B cell (primary cell): Measurements from ENCODE around the gene GAD1. TPM values are rescaled to one million over a fixed set of nuclear protein-coding genes. Genes with fewer than 3 reads are reported as not detected.

Experiments used
- ATAC-seq: fragments of 200-7000 bp; cut with Tn5 transposase; one replicate; pipeline ENCODE4 v1.10.0; 2021; ENCODE audit warnings: low read depth, mild to moderate bottlenecking, moderate number of reproducible peaks, moderate library complexity
- CTCF ChIA-PET: fragments of 350-600 bp; sonication (Branson Sonifier 250); formaldehyde crosslinking; loops from one replicate; lab custom pipeline; 2021; ENCODE audit warnings: antibody characterized with exemption, inconsistent platforms; lab: Charles Lee
- POLR2A ChIA-PET: fragments of 350-600 bp; sonication (Branson Sonifier 250); formaldehyde crosslinking; loops from one replicate; lab custom pipeline; 2021; ENCODE audit warnings: antibody characterized with exemption; lab: Charles Lee
- DNase-seq: peaks from one replicate; pipeline ENCODE4 v3.0.0; 2013
- H2AFZ ChIP-seq: 2 replicates; pipeline ENCODE4 v1.6.1; 2012; ENCODE audit warnings: mild to moderate bottlenecking, low read depth, low read length; ENCODE audit not compliant: insufficient read depth, poor library complexity, severe bottlenecking
- H3K27ac ChIP-seq, 2 donors: 1 replicate in 1 of 2; 2 replicates in 1 of 2; pipeline ENCODE4 v1.5.1; 2012 to 2013; ENCODE audit warnings: low read length in 2 of 2, mild to moderate bottlenecking in 2 of 2, moderate library complexity in 1 of 2
- H3K27me3 ChIP-seq, 4 experiments: fragments of 200-600 bp in 1 of 4; sonication (generic) in 1 of 4; replicated peaks in 1 of 4; 1 replicate in 2 of 4; 2 replicates in 2 of 4; pipeline versions ENCODE4 v1.6.1 to v1.7.0; 2013 to 2016; ENCODE audit warnings: low read length in 3 of 4, mild to moderate bottlenecking in 2 of 4, mixed read lengths in 1 of 4, moderate library complexity in 1 of 4; ENCODE audit not compliant: insufficient read depth in 4 of 4, control insufficient read depth in 3 of 4; ENCODE audit errors: control extremely low read depth in 1 of 4
- H3K36me3 ChIP-seq, 2 experiments: replicated peaks in 1 of 2; 1 replicate in 1 of 2; 2 replicates in 1 of 2; pipeline versions ENCODE4 v1.6.1 to v1.7.1; 2013; ENCODE audit warnings: low read length in 1 of 2; ENCODE audit not compliant: insufficient read depth in 2 of 2, control insufficient read depth in 1 of 2; ENCODE audit errors: control extremely low read depth in 1 of 2, extremely low read depth in 1 of 2
- H3K4me1 ChIP-seq, 2 donors: fragments of 200-600 bp in 1 of 2; sonication (generic) in 1 of 2; 1 replicate in 1 of 2; 2 replicates in 1 of 2; pipeline versions ENCODE4 v1.5.1 to v1.6.1; 2013 to 2017; ENCODE audit warnings: low read length in 2 of 2; ENCODE audit not compliant: control insufficient read depth in 2 of 2, insufficient read depth in 2 of 2
- H3K4me2 ChIP-seq: replicated peaks from 2 replicates; pipeline ENCODE3; 2012; ENCODE audit warnings: mild to moderate bottlenecking, low read depth, low read length; ENCODE audit not compliant: poor library complexity, severe bottlenecking
- H3K4me3 ChIP-seq, 5 experiments: fragments of 200-600 bp in 1 of 5; sonication (generic) in 1 of 5; 1 replicate in 3 of 5; 2 replicates in 2 of 5; pipeline versions ENCODE4 v1.5.1 to v1.7.0; 2011 to 2016; ENCODE audit warnings: low read length in 4 of 5, mild to moderate bottlenecking in 4 of 5, low read depth in 2 of 5, control low read depth in 1 of 5, moderate library complexity in 1 of 5; ENCODE audit not compliant: insufficient read depth in 1 of 5; ENCODE audit errors: control extremely low read depth in 1 of 5, extremely low read depth in 1 of 5
- H3K79me2 ChIP-seq: fragments of 200-600 bp; sonication (generic); one replicate; pipeline ENCODE4 v1.6.0; 2016; ENCODE audit warnings: low read length; ENCODE audit not compliant: control insufficient read depth, insufficient read depth
- H3K9ac ChIP-seq: fragments of 200-600 bp; sonication (generic); 2 replicates; pipeline ENCODE4 v1.6.1; 2017; ENCODE audit warnings: mild to moderate bottlenecking, low read length, moderate library complexity
- H3K9me3 ChIP-seq, 3 donors: one replicate each; pipeline versions ENCODE4 v1.6.1 to v1.7.1; 2013; ENCODE audit warnings: low read length in 2 of 3; ENCODE audit not compliant: control insufficient read depth in 2 of 3, insufficient read depth in 1 of 3; ENCODE audit errors: control extremely low read depth in 1 of 3
- H4K20me1 ChIP-seq: 2 replicates; pipeline ENCODE4 v1.6.0; 2012; ENCODE audit warnings: mild to moderate bottlenecking, low read length; ENCODE audit not compliant: insufficient read depth, control insufficient read depth, poor library complexity, severe bottlenecking
- H3K27ac Mint-ChIP-seq: one replicate; pipeline ENCODE4 v1.8.0; 2021; ENCODE audit warnings: mixed read lengths
- H3K27me3 Mint-ChIP-seq: one replicate; pipeline ENCODE4 v1.8.0; 2021; ENCODE audit warnings: mixed read lengths
- H3K4me1 Mint-ChIP-seq: one replicate; pipeline ENCODE4 v1.8.0; 2021; ENCODE audit warnings: mixed read lengths
- H3K4me3 Mint-ChIP-seq: one replicate; pipeline ENCODE4 v1.8.0; 2021; ENCODE audit warnings: mixed read lengths
- H3K9me3 Mint-ChIP-seq: one replicate; pipeline ENCODE4 v1.8.0; 2022; ENCODE audit warnings: mixed read lengths; ENCODE audit not compliant: insufficient read depth
- CTCF ChIP-seq: fragments of 200-600 bp; IDR thresholded peaks from one replicate; pipeline ENCODE4 v1.8.0; 2022; ENCODE audit warnings: antibody characterized with exemption, mild to moderate bottlenecking
- EZH2 ChIP-seq: IDR thresholded peaks from 2 replicates; pipeline ENCODE4 v1.6.1; 2012; ENCODE audit warnings: borderline replicate concordance, low read depth, mild to moderate bottlenecking, moderate library complexity, low read length; ENCODE audit not compliant: insufficient read depth, poor library complexity, severe bottlenecking
- WGBS: methylation state at CpG from one replicate; pipeline ENCODE4 v1.1.5; 2013; ENCODE audit warnings: missing lambda C conversion rate; ENCODE audit not compliant: insufficient coverage; 5-methylcytosine and 5-hydroxymethylcytosine counted together
- intact Hi-C: fragments of 100-400 bp; cut with micrococcal nuclease; formaldehyde crosslinking; loops from one replicate; pipeline ENCODE4 v1.10.0; 2022
- polyA plus RNA-seq: library from polyadenylated mRNA; depleted of rRNA; stranded (reverse); fragments of >200 nt; gene quantifications from 2 replicates; pipeline ENCODE4 v1.2.3, GENCODE V29; 2012
- total RNA-seq, 2 donors: library from RNA; stranded (reverse); fragments of 120-200 nt in 1 of 2; gene quantifications; 1 replicate in 1 of 2; 2 replicates in 1 of 2; pipeline versions ENCODE4 v1.2.3 to v1.2.4, GENCODE V29; 2013 to 2022

Gene GAD1
- total and polyA plus RNA-seq, 2 donors (not counting 1 experiment from before 2014, with no cell fraction given) = not detected

GRCh38 chr2:170830166-170830565 lies 13.5 kb downstream of the GAD1 start:
- peaks cover 0 to 16% (median 6%) of the 10 kb centered on the region in 4 experiments for H3K27me3 ChIP-seq
- Mint-ChIP-seq H3K27ac (no peak overlapping the region), H3K27me3 (peaks cover 54% of the 10 kb centered on the region), H3K4me3 (no peak overlapping the region), H3K9me3 (no peaks in the 10 kb centered on the region), H3K4me1 (no peaks in the 10 kb centered on the region)
- TF ChIP-seq EZH2 (no peak), CTCF (no peak)
- ChIA-PET POLR2A (no interaction called here), CTCF (interaction anchor here (1.3 kb wide), 1 partner anchor 18 kb away, joined by 6 read pairs; no protein-coding TSS in a partner anchor)
- no peak overlapping the region for H2AFZ ChIP-seq
- intact Hi-C loops = no loop called here
- H3K36me3 ChIP-seq = no peaks in the 10 kb centered on the region
- H3K27ac ChIP-seq = no peak overlapping the region
- H3K4me1 ChIP-seq = no peaks in the 10 kb centered on the region
- no peak overlapping the region for H3K4me2 ChIP-seq
- no peak overlapping the region for H3K4me3 ChIP-seq
- H3K79me2 ChIP-seq = no peaks in the 10 kb centered on the region
- H4K20me1 ChIP-seq = no peaks in the 10 kb centered on the region
- no peak for ATAC-seq
- no peak overlapping the region for H3K9ac ChIP-seq
- DNase-seq = no peak
- WGBS = 78% methylated on average over 3 of the region's 3 CpGs
- peaks cover 0 to 8% (median 0%) of the 10 kb centered on the region in 3 donors for H3K9me3 ChIP-seq

- no peak overlapping the region for H3K9ac ChIP-seq
- Mint-ChIP-seq H3K4me1 (no peaks in the 10 kb centered on the region), H3K9me3 (no peaks in the 10 kb centered on the region), H3K27me3 (peaks cover 52% of the 10 kb centered on the region), H3K4me3 (no peak overlapping the region), H3K27ac (no peak overlapping the region)
- no peak overlapping the region for H3K4me3 ChIP-seq
- intact Hi-C loops = no loop called here
- no peak for TF ChIP-seq EZH2
- TF ChIP-seq CTCF = no peak
- no peaks in the 10 kb centered on the region for H4K20me1 ChIP-seq
- no peaks in the 10 kb centered on the region for H3K36me3 ChIP-seq
- no peak for DNase-seq
- H2AFZ ChIP-seq = no peak overlapping the region
- WGBS = 100% methylated on average over 2 of the region's 4 CpGs
- H3K27ac ChIP-seq = no peak overlapping the region
- peaks cover 0 to 8% (median 0%) of the 10 kb centered on the region in 3 donors for H3K9me3 ChIP-seq
- ChIA-PET POLR2A (no interaction called here), CTCF (interaction anchor here (1.3 kb wide), 1 partner anchor 19 kb away, joined by 6 read pairs; no protein-coding TSS in a partner anchor)
- peaks cover 0 to 14% (median 4%) of the 10 kb centered on the region in 4 experiments for H3K27me3 ChIP-seq
- H3K4me2 ChIP-seq = no peak overlapping the region
- H3K4me1 ChIP-seq = no peaks in the 10 kb centered on the region
- no peaks in the 10 kb centered on the region for H3K79me2 ChIP-seq
- no peak for ATAC-seq
Measured at GRCh38 chr2:170831115-170831514, 14.4 kb downstream of the GAD1 start.
